SK-N-SH (cell line): ENCODE data around the gene SLC7A1.

ENCODE experiments used
- CHD2 ChIP-seq: fragments of 150-350 bp; IDR thresholded peaks from 2 replicates; pipeline ENCODE4 v1.6.1; 2018; ENCODE audit warnings: low read length; ENCODE audit not compliant: partially characterized antibody
- CTCF ChIP-seq: fragments of 200-600 bp; sonication (generic); IDR thresholded peaks from 2 replicates; pipeline ENCODE4 v1.6.1; 2017; ENCODE audit warnings: antibody characterized with exemption, mild to moderate bottlenecking, moderate library complexity
- EP300 ChIP-seq, 2 experiments: IDR thresholded peaks; 2 replicates each; pipeline versions ENCODE4 v1.4.0 to v1.6.1; 2012; ENCODE audit warnings: borderline replicate concordance in 1 of 2, low read depth in 1 of 2, low read length in 1 of 2
- EZH2phosphoT487 ChIP-seq: fragments of 200-600 bp; sonication (generic); IDR thresholded peaks from 2 replicates; pipeline ENCODE4 v1.6.1; 2017; ENCODE audit warnings: low read depth, mixed run types, mild to moderate bottlenecking, antibody characterized with exemption, moderate library complexity, borderline replicate concordance
- MAX ChIP-seq: IDR thresholded peaks from 2 replicates; pipeline ENCODE4 v1.4.0; 2012; ENCODE audit warnings: low read depth
- NFIC ChIP-seq: IDR thresholded peaks from 2 replicates; pipeline ENCODE4 v1.4.0; 2012; ENCODE audit warnings: borderline replicate concordance
- RAD21 ChIP-seq: IDR thresholded peaks from 2 replicates; pipeline ENCODE4 v1.6.1; 2012; ENCODE audit warnings: mild to moderate bottlenecking, low read length
- RCOR1 ChIP-seq: fragments of 150-350 bp; IDR thresholded peaks from 2 replicates; pipeline ENCODE4 v1.6.1; 2017; ENCODE audit warnings: antibody characterized with exemption, low read length
- SMC3 ChIP-seq: IDR thresholded peaks from 2 replicates; pipeline ENCODE4 v1.6.1; 2012; ENCODE audit warnings: low read depth, low read length, improper control_type of control experiment
- TAF1 ChIP-seq: IDR thresholded peaks from 2 replicates; pipeline ENCODE4 v1.6.1; 2012; ENCODE audit warnings: low read depth, mild to moderate bottlenecking, low read length, moderate library complexity, borderline replicate concordance
- USF2 ChIP-seq: fragments of 150-350 bp; IDR thresholded peaks from 2 replicates; pipeline ENCODE4 v1.6.1; 2017; ENCODE audit warnings: antibody characterized with exemption, low read length, low read depth, borderline replicate concordance

DNA sequence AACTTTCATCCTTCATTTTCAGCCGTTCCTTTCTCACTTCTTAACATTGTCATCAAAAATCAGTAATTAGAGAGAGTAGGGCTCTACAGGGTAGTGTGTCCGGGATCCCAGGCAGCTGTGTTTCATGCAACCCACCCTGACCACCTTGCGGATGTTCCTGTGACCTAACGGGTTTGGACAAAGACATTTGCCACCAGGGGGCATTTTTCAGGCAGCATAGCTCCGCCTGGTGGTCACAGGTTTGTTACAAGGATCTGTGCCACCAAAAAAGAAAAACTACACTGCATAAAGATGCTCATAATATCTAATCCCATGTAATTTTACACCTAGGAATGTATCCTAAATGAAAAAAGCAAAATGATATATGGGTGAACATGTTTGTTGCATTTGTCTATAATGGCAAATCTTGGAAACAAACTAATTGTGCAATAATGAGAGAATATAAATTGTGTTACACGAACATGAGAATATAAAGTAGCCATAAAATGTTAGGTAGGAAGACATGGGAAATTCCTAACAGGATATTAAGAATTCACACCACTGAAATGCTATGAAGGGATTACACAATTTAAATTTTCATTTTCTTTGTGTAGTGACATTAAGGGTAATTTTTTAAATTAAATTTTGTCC is 123.0 kb downstream of the SLC7A1 start:
- TF ChIP-seq EP300 (IDR thresholded peaks at IDR 0.05; ENCODE audit: borderline replicate concordance in 1 of 2, low read depth in 1 of 2, low read length in 1 of 2): no peak
- TF ChIP-seq CTCF: peak; percentile 99
- TF ChIP-seq EZH2phosphoT487: no peak
- TF ChIP-seq SMC3: peak; percentile 85
- TF ChIP-seq CHD2: peak; percentile 42
- TF ChIP-seq MAX: no peak
- no peak for TF ChIP-seq USF2
- no peak for TF ChIP-seq RCOR1
- TF ChIP-seq TAF1: no peak
- peak; percentile 84 for TF ChIP-seq RAD21
- TF ChIP-seq NFIC: no peak
